Right lobe of liver (tissue), 6 donors: Measurements from ENCODE around the gene SVIL. TPM values are rescaled to one million over a fixed set of nuclear protein-coding genes. Genes with fewer than 3 reads are reported as not detected.
"Not testable (repeated sequence)": the region's sequence is repeated elsewhere in the genome, so short reads cannot be mapped to it uniquely, and the experiment has no call there.

Experiments used
- ATAC-seq, 4 donors: fragments of 200-7000 bp; cut with Tn5 transposase; one replicate each; pipeline ENCODE4 v1.9.1; 2020; ENCODE audit warnings: mild to moderate bottlenecking in 4 of 4, moderate library complexity in 4 of 4
- DNase-seq, 3 donors: peaks; one replicate each; pipeline ENCODE4 v3.0.0-alpha.2; 2020
- H3K27ac ChIP-seq, 3 donors: fragments of 200-600 bp; one replicate each; pipeline ENCODE4 v1.8.0; 2022
- H3K27me3 ChIP-seq, 2 donors: fragments of 200-600 bp; one replicate each; pipeline ENCODE4 v1.8.0; 2022
- H3K36me3 ChIP-seq, 4 donors: fragments of 200-600 bp; sonication (generic) in 1 of 4; one replicate each; pipeline versions ENCODE4 v1.5.1 to v1.8.0; 2017 to 2022; ENCODE audit warnings: control low read depth in 1 of 4
- H3K4me1 ChIP-seq, 4 donors: fragments of 200-600 bp; sonication (generic) in 1 of 4; one replicate each; pipeline versions ENCODE4 v1.5.1 to v1.8.0; 2017 to 2022; ENCODE audit warnings: control low read depth in 1 of 4
- H3K4me3 ChIP-seq, 3 donors: fragments of 200-600 bp; one replicate each; pipeline ENCODE4 v1.8.0; 2022
- H3K9me3 ChIP-seq, 4 donors: fragments of 200-600 bp; sonication (generic) in 1 of 4; one replicate each; pipeline versions ENCODE4 v1.5.1 to v1.8.0; 2017 to 2022; ENCODE audit warnings: control low read depth in 1 of 4
- POLR2A ChIP-seq: fragments of 450-650 bp; IDR thresholded peaks from one replicate; pipeline ENCODE4 v1.6.1; 2017; ENCODE audit warnings: antibody characterized with exemption, mild to moderate bottlenecking
- WGBS: methylation state at CpG from one replicate; pipeline ENCODE4 v1.1.6; 2018; ENCODE audit warnings: low coverage, low lambda C conversion rate; ENCODE audit not compliant: insufficient coverage; ENCODE audit errors: missing lambda C conversion rate; 5-methylcytosine and 5-hydroxymethylcytosine counted together
- intact Hi-C, 2 donors: fragments of 100-400 bp; cut with DNase I; formaldehyde crosslinking; loops; one replicate each; pipeline versions ENCODE4 v1.11.2 to v1.14.1; 2022
- total RNA-seq, 6 experiments: library from RNA; depleted of rRNA in 2 of 6; stranded (reverse); fragments of >200 nt in 2 of 6; fragmentation: NEBNext Ultra II Directional in 3 of 6; extraction: Animal tissue kit (Norgen Biotek cat#: 25700) in 3 of 6; gene quantifications; one replicate each; pipeline versions ENCODE4 v1.1.0 to v1.2.4, GENCODE V29; 2016 to 2023
- TF ChIP-seq, protein P1 (sequence below), 4 donors: fragments of 200-600 bp in 3 of 4; fragments of 450-650 bp in 1 of 4; IDR thresholded peaks; one replicate each; pipeline versions ENCODE4 v1.5.1 to v1.8.0; 2016 to 2022; ENCODE audit warnings: antibody characterized with exemption in 4 of 4, mild to moderate bottlenecking in 2 of 4
- donor health status: DM: no; HTN: yes; CAD: no.
- donor health status: DM: no; HTN: no; CAD: no.
- donor health status: DM: no; HTN: no; CAD: no.
- donor health status: DM: no; HTN: yes; CAD: no.
- donor health status: DM: no; HTN: yes; CAD: no.

The SVIL gene
- total RNA-seq, 6 experiments from 2014 or later = 12.3 to 15.1 (median 13.6) TPM

DNA sequence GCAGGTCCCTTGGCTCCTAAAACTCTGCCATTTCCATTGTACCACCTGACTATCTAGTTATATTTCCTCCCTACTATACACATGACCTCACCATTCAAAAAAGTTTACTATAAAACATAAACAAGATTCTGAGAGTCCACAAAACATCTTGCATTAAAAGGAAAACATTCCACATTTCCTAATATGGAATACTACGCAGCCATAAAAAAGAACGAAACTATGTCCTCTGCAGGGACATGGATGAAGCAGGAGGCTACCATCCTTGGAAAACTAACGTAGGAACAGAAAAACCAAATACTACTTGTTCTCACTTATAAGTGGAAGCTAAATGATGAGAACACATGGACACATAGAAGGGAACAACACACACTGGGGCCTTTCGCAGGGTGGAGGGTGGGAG lies 48.3 kb downstream of the SVIL start:
- Histone ChIP-seq H3K4me3 (no peak overlapping the region), H3K9me3 (no peaks in the 10 kb centered on the region), H3K4me1 (peaks cover 0 to 5% (median 4%) of the 10 kb centered on the region in 4 donors), H3K27me3 (no peaks in the 10 kb centered on the region), H3K27ac (no peak overlapping the region), H3K36me3 (no peaks in the 10 kb centered on the region)
- 96% methylated on average over 4 of the region's 4 CpGs for WGBS
- ATAC-seq = no peak
- intact Hi-C loops = no loop called here
- TF ChIP-seq, protein P1, sequence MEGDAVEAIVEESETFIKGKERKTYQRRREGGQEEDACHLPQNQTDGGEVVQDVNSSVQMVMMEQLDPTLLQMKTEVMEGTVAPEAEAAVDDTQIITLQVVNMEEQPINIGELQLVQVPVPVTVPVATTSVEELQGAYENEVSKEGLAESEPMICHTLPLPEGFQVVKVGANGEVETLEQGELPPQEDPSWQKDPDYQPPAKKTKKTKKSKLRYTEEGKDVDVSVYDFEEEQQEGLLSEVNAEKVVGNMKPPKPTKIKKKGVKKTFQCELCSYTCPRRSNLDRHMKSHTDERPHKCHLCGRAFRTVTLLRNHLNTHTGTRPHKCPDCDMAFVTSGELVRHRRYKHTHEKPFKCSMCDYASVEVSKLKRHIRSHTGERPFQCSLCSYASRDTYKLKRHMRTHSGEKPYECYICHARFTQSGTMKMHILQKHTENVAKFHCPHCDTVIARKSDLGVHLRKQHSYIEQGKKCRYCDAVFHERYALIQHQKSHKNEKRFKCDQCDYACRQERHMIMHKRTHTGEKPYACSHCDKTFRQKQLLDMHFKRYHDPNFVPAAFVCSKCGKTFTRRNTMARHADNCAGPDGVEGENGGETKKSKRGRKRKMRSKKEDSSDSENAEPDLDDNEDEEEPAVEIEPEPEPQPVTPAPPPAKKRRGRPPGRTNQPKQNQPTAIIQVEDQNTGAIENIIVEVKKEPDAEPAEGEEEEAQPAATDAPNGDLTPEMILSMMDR (IDR thresholded peaks at IDR 0.05) = no peak
- no peak for TF ChIP-seq POLR2A
- DNase-seq = no peak

DNA sequence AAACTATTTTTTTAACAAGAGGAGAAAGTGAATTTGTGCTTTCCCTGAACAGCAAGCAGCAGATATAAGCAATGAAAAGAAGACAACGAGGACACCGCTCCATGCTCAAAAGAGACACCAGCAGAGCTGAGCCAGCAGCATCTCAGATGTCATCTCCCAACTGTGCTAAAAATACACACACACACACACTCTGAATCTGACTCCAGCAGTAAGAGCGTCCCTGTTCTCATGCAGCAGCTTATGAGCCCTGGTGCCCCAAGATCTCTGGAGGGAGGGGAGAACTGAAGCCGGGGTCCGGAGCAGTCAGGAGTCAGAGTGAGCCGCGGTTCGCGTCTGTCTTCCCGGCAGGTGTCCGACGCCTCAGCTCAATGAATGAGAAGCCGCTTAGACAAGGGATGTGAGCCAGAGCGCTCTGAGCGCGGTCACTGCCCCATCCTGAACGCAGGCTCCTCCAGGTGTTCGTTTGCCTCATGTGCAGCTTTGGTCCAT lies 49.2 kb downstream of the SVIL start:
- WGBS = 67% methylated on average over 7 of the region's 18 CpGs
- H3K4me3 ChIP-seq = no peak overlapping the region
- peak in 2 of 4 donors; percentile 52 to 64 for ATAC-seq
- intact Hi-C loops = no loop called here
- H3K4me1 ChIP-seq = peaks cover 0 to 4% (median 4%) of the 10 kb centered on the region in 4 donors
- no peak for DNase-seq
- TF ChIP-seq, protein P1 (IDR thresholded peaks at IDR 0.05) = no peak
- no peak for TF ChIP-seq POLR2A
- H3K36me3 ChIP-seq = no peaks in the 10 kb centered on the region
- H3K9me3 ChIP-seq = no peaks in the 10 kb centered on the region
- no peaks in the 10 kb centered on the region for H3K27me3 ChIP-seq
- H3K27ac ChIP-seq = no peak overlapping the region

DNA sequence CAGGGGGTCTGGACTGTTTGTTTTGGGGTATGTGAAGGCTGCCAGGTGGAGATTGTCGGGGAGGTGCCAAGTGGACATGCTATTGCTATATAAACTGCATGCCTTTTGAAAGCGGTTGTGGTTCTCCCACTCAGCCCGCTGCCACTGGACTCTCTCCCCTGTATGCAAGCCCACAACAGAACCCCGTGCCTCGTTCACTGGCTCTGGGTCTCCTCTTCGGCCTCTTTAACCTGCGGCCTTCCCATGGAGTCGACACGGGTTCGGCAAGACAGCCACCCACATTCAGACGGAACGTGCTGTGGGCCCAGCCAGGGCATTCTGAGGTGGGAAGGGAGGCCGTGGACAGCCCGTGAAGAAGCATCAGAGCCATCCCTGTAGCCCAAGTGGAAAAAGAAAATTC lies 50.3 kb downstream of the SVIL start:
- Histone ChIP-seq H3K9me3 (no peaks in the 10 kb centered on the region), H3K27me3 (no peaks in the 10 kb centered on the region), H3K27ac (no peak overlapping the region), H3K36me3 (no peaks in the 10 kb centered on the region), H3K4me1 (no peaks in the 10 kb centered on the region), H3K4me3 (no peak overlapping the region)
- intact Hi-C loops = no loop called here
- no peak for DNase-seq
- WGBS = 97% methylated on average over 7 of the region's 14 CpGs
- TF ChIP-seq POLR2A = no peak
- TF ChIP-seq, protein P1 (IDR thresholded peaks at IDR 0.05) = no peak
- no peak for ATAC-seq

DNA sequence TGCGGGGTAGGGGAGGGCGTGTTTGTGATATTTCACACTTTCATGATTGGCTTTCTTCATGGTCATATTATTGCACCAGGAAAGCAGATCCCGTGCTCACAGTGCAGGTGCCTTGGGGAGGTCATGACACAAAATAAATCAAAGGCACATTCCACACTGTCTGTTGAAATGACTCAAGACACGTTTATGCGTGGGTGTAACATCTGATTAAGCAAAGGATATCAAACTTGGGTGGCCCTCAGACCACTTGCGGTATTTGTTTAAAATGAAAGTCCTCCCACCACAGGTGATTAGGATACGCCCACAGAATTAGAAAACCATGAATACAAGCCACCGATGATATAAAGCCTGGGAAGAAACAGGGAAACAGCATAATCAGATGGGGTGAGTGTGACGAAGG lies 51.1 kb downstream of the SVIL start:
- no peaks in the 10 kb centered on the region for H3K9me3 ChIP-seq
- WGBS = 84% methylated on average over 9 of the region's 9 CpGs
- intact Hi-C loops = no loop called here
- DNase-seq (no peak), ATAC-seq (no peak)
- no peaks in the 10 kb centered on the region for H3K27me3 ChIP-seq
- no peak overlapping the region for H3K4me3 ChIP-seq
- no peak for TF ChIP-seq POLR2A
- TF ChIP-seq, protein P1 (IDR thresholded peaks at IDR 0.05) = no peak
- H3K27ac ChIP-seq = no peak overlapping the region
- H3K36me3 ChIP-seq = no peaks in the 10 kb centered on the region
- H3K4me1 ChIP-seq = no peaks in the 10 kb centered on the region

DNA sequence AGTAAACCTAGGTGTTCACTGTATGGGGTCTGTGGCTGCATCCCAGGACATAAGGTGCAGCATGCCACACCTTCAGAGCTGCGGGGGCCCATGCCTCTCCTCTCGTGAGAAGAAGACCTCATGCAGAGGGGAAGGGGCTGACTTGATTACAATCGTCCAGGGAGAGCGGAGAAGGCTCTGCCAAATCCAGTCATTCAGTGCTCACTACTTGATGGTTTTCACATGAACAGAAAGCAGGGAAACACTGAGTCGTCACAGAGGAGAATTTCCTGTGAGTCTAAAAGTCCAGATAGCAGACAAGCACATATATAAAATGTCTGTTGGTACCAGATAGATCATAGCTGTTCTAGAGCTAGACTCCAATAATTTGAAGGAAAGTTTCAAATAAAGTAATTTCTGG lies 52.0 kb downstream of the SVIL start:
- not testable (repeated sequence) for DNase-seq, ATAC-seq

More for the DNA sequence above, 52.0 kb downstream of the SVIL start:
- H3K4me3 ChIP-seq, intact Hi-C loops, H3K4me1 ChIP-seq, H3K9me3 ChIP-seq, H3K36me3 ChIP-seq, H3K27me3 ChIP-seq, H3K27ac ChIP-seq: not testable (repeated sequence)
- WGBS = 92% methylated on average over 4 of the region's 5 CpGs
